ENCODE results near the gene PDE4B.

PDE4B gene

GRCh38 chr1:66207484-66207883 lies 414.8 kb downstream of the PDE4B start:
- no peak for DNase-seq

DNA sequence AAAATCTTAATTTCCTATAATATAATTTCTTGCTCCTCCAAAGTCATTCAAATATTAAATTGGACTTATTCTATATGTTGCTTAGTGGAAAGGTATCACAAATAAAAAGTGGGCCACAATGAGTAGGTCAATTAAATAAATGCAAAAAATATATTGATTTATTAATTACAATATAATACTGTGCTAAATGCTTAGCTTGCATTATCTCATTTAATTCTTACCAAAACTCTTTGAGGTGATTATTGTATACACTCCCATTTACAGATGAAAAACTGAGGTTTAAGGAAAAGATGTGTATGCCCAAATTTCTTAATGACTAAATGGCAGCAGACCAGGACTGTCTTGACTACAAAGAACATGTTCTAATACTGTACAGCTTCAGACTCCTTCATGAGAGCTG lies 415.9 kb downstream of the PDE4B start:
- DNase-seq, result no peak

- DNase-seq, result no peak
These were observed 418.0 kb downstream of the PDE4B start for GRCh38 chr1:66210635-66211244.

DNA sequence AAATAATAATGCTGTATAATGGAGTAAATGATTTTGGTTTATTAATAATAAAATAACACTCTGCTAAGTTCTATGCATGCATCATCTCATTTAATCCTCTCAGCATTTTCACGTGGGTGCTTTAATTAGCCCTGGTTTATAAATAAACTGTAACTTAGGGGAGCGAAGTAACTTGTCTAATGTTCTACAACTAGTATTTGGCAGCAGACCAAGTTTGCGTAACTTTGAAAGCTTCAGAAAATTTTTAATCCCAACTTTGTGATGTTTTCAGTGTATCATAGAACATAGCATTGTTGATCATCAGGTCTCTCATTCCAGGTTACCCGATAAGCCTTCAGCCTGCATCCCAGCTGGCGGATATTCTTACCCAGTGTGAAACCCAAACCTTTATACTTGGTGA lies 418.8 kb downstream of the PDE4B start:
- no peak for DNase-seq

DNA sequence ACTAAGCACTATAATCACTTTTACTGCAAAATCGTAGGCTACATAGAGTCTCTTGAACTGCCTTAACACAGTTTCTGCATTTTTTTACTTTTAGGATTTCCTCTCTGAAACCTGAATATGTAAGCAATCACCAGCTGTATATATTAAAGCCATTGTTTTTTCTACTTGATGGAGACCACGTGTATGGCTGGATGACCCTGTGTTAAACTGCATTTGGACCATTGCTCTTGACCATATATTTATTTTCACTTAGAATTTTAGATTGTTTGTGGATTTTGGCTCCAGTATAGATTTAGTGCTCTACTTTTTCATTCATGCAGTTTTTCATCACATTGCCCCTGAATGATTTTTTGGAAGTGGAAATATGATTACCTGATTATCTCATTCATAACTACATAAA lies 420.8 kb downstream of the PDE4B start:
- DNase-seq, result no peak

GRCh38 chr1:66214901-66215300 lies 422.2 kb downstream of the PDE4B start:
- peak; percentile 17 for DNase-seq

- no peak for DNase-seq
These were observed 424.3 kb downstream of the PDE4B start for GRCh38 chr1:66217021-66217420.

DNA sequence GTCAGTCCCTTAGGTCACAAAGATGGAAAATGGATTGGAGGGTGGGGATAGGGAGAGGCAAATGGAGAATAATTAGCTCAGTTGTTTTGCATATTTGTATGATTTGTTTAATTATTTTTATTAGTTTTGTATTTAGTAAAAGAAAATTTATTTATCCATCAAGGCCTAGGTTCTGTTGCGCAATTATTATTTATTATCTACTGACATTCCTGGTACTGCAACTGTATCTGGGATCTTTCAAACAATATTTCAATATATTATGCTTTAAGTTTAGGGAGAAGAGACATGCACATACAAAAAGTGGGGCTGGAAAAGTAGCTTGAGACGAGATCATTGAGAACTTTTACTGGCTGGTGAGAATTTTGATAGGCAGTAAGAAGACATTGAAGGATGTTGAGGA lies 424.9 kb downstream of the PDE4B start:
- no peak for DNase-seq

- no peak for DNase-seq
These were observed 427.8 kb downstream of the PDE4B start for GRCh38 chr1:66220477-66220876.

- DNase-seq, result no peak
These were observed 431.0 kb downstream of the PDE4B start for GRCh38 chr1:66223681-66224080.

GRCh38 chr1:66226985-66227384 lies 434.3 kb downstream of the PDE4B start:
- DNase-seq, result no peak

GRCh38 chr1:66227966-66228365 lies 435.3 kb downstream of the PDE4B start:
- no peak for DNase-seq

DNA sequence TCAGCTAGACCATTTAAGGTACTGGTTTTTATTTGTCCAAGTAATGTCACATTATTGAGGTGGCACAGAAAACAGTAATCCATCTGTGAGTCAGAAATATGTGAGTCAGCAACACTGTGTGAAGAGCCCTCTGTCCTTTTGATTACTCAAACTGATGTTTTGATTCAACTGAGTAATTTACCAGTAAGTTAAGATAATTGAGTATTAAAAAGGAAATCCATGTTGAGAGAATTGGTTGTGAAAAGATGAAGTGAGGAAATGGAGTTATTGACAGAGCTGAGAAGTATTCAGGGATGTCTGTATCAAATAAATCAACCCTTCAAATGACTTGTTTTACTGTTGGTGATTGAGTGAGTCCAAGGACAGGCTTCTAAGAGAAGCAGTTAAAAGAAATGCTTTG lies 438.5 kb downstream of the PDE4B start:
- no peak for DNase-seq

DNA sequence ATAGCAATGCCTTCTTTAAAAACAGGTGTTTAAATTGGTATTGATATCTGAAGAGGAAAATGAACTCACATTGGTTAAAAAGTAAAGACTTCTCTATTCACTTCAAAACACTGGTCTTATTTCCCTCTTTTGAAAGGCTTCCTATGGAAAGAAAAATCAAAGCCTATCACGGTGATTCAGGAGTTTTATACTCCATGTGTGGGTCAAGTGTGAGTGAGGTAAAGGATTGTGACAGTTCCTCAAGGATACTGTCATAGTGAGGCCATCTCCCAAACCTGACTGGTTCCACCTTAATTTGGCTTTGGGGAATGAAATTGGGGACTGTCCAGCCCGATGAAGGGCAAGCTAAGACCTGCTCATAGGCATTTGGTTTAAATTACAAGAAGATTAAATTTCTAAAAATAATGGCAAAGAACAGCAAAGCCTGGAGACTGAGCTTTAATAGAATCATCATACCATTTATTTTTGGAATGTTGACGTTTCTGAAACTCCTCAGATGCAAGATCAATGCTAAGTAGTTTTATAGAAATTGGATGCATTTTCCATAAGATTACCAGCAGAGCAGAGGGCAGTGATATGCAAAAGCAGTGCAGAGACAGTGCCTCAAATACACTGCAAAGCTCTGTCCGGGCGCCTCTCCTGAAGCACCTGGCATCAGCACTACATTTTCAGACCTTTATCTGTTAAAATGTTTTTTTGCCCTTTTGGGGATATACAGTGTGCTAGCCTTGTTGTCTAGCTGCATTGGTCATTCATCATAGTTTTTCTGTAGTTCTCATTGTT lies 439.2 kb downstream of the PDE4B start:
- DNase-seq, result no peak

- DNase-seq, result no peak
These were observed 444.3 kb downstream of the PDE4B start for GRCh38 chr1:66237042-66237441.

- no peak for DNase-seq
These were observed 445.2 kb downstream of the PDE4B start for GRCh38 chr1:66237722-66238479.

GRCh38 chr1:66239834-66240233 lies 447.1 kb downstream of the PDE4B start:
- DNase-seq, result no peak

- DNase-seq, result no peak
These were observed 448.1 kb downstream of the PDE4B start for GRCh38 chr1:66240491-66241484.

- peak; percentile 81 for DNase-seq
These were observed 450.2 kb downstream of the PDE4B start for GRCh38 chr1:66242646-66243547.

GRCh38 chr1:66243548-66244130 lies 450.9 kb downstream of the PDE4B start:
- peak; percentile 21 for DNase-seq

DNA sequence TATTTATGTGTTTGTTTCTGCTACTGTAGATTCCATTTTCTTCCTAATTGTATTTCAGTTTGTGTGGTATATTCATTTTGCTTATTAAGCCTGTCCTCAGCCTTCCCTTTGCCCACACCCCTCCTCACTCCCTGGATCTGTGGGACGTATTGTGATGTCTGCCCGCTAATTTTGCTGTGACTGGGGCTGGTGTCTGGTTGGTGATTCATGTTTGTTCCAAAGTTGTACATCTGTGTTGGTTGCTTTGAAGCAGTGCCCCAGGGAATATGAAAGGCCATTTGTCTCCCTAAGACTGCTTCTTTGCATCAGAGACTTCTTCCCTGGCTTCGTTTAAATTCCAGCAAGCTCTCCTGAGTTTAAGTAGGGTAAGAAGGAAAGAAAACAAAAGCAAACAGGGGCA lies 451.7 kb downstream of the PDE4B start:
- DNase-seq, result peak; percentile 14
